Stimulated activated CD4-positive, alpha-beta T cell treated with anti-CD3 and anti-CD28 coated beads, Interleukin-2, amount 100 ng/mL, for 48 hours (primary cell): ENCODE data around the gene AGPAT2.

Experiments
- DNase-seq, 2 donors: peaks; one replicate each; pipeline ENCODE4 v3.0.0-alpha.2; 2020

AGPAT2 gene

DNA sequence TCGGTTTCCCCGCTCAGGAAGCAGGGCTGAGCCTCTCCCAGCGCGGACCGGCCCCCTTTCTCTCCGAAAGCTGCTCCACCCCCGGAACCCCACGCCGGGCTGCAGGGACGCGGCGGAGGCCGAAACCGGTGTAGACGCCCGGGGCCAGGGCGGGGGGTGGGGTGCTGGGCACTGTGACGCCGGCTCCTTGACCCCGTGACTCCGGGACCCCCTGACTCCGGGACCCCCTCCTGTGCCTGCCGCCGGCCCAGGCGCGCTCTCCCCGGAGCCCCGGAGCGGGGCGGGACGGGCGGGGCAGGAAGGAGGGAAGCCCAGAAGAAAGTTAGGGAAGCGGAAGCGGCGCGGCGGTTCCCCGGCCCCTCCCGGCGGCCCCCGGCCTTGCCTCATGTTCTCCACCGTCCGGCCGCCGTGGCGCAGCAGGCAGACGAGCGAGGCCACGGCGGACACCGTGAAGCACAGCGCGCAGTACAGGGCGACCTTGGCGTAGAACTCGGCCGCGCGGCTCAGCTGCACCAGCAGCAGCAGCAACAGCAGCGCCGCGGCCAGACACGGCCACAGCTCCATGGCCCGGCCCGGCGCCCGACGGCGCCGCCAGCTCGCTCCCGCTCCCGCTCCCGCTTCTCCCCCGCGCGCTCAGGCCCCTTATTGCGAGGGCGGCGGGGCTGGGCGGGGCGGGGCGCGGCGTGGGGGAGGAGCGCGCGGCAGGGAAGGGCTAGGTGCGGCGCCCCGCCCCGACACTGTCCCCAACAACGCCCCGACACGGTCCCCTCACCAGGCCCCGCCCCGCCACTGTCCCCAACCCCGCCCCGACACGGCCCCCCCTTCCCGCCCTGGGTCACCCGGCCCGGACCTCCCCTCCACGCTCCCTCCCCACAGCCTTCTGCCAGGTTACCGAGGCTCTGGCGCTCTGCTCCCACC lies at the start of gene AGPAT2:
Gene AGPAT2 (minus strand): TSS at position 664 of the 918 bp plus-strand sequence. CDS start 100 bp downstream, at position 564.
- DNase-seq, result peak; percentile 62 to 73

GRCh38 chr9:136735812-136736480 lies 48.7 kb upstream of the AGPAT2 start:
- DNase-seq, result no peak

DNA sequence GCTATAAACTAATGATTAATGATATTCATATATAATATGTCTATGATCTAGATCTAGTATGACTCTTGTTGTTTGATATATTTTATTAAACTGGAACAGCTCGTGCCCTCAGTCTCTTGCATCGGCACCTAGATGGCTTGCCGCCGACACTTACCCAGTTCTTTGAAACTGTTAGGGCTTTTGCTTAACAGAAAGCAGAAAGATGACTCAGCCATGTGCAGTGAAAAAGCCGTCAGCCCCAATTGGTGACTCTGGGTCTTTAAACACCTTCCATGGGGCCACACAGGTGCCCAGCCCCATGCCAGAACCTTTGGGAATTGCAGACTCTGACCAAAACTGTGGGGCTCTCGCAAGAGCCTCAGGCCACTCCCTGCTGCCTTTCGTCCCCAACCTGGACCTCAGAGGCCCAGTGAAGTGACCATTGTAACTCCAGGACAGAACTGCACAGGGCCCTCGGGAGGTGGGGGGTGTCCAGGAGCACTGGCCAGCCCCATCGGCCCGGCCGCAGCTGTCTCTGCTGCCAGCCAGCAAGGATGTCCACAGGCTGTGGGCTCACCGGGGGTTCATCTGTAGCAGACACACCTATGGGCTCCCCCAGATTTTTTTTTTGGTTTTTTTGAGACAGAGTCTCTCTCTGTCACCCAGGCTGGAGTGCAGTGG lies 47.7 kb upstream of the AGPAT2 start:
- DNase-seq, result no peak

DNA sequence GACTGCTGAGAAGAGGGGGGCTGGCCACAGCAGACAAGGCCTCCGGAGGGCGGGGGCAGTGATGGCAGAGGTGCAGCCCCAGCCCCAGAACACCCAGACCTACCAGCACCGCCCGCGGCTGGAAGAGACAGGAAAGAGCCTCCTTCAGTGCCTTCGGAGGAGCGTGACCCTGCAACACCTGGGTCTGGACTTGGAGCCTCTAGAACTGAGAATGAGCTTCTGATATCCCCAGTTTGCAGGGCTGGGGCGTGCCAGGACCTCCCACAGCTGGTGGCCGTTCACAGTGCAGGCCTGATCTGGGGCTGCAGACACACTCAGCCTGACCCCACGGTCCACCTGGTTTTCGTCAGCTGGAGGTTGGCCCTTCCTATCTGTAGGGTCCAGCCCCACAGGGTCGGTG lies 46.4 kb upstream of the AGPAT2 start:
- DNase-seq, result no peak

DNA sequence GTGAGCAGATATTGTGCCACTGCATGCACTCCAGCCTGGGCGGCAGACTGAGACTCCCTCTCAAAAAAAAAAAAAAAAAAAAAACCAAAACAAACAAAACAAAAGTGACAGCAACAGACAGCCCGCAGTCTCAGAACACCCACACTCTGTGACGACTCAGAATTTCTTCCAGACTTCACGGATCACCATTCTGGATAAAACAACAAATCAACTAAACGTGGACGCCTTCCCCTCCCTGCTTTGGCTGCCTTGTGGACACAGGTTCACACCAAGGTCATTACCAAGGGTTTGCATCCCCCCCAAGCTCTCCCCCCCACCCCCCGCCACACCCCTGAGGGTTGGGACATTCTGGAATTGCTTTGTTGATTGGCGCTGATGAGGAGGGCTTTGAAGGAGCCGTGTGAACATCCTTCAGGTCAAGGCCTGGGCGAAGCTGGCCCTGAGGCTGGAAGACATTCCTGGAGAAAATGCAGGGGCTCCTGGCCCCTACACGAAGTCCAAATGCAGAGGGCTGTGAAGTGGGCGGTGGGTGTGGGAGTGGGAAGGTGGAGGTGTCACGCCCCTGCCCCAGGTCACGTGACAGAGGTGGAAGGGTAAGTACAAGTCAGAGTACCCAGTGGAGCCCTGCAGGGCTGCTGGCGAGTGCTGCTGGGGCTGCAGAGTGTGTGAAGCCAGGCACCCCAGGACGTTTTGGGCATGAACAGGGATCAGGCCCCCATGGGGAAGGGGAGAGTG lies 45.4 kb upstream of the AGPAT2 start:
- DNase-seq, result no peak

GRCh38 chr9:136729926-136730325 lies 42.7 kb upstream of the AGPAT2 start:
- DNase-seq, result no peak

GRCh38 chr9:136729144-136729543 lies 41.9 kb upstream of the AGPAT2 start:
- no peak for DNase-seq

- no peak for DNase-seq
Measured at GRCh38 chr9:136728548-136729123, 41.4 kb upstream of the AGPAT2 start.

DNA sequence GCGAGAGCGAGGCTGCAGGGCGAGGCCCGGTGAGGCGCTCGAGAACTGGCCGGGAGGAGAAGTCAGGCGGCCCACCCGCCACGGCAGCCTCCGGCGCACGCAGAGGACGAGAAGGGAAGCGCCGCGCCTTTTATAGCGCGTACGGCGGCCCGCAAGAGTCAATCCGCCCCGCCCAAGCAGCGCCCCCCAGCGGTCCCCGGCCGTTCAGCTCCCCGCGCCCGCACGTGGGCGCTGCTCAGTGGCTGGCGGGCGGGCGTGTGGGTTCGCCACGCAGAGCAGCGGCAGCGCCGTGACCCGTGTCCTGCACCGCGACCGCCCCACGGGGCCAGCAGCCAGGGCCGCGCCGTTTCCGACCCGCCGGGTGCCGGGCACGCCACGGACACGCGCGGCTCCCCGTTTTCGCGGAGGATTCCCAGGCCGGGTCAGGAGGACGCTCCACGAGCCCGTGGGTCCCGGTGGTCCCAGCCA lies 40.9 kb upstream of the AGPAT2 start:
- peak; percentile 91 to 98 for DNase-seq

DNA sequence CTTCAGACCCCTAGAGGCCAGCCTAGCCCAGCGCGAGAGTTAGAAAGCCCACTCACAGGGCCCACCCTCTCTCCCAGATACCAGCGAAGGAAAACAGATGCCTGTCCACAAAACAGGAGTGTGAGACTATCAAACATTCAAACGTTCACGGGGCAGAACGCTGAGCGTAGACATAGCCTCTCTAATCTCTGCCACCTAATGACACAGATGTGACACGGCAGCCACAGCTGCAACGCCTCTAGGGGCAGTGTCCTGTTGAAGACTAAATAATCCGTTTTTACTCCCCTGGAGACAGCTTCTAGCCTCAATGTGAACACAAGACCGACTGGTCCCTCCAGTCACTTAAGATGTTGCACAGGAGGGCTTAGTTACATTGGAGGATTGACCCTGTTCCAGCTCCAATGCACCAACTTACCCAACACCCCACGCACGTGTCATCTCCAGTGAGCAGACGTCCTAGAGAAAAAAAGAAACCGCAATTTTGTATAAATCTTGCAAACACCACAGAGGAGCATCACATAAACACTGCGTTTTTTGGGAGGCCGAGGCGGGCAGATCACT lies 39.5 kb upstream of the AGPAT2 start:
- peak in 1 of 2 donors; percentile 24 for DNase-seq

DNA sequence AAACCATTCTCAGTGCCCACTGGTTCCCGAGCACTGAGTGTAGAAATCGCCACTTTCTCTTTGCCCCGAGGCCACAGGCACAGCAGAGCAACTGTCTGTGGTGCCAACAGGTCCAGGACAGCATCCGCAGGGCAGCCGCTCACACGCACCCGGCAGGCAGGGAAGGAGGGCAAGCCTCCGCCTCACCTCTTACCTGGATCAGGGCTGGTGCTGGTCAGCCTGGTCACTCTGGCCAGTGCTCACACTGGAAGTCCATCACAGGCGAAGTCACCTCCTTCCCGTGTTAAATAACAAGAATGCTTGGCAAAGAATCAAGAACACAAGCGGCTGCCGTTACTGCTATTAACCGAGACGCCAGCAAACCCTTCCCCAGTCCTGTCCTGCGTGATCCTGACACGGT lies 38.9 kb upstream of the AGPAT2 start:
- no peak for DNase-seq

GRCh38 chr9:136725612-136726011 lies 38.4 kb upstream of the AGPAT2 start:
- DNase-seq, result no peak

GRCh38 chr9:136724772-136725171 lies 37.5 kb upstream of the AGPAT2 start:
- no peak for DNase-seq

DNA sequence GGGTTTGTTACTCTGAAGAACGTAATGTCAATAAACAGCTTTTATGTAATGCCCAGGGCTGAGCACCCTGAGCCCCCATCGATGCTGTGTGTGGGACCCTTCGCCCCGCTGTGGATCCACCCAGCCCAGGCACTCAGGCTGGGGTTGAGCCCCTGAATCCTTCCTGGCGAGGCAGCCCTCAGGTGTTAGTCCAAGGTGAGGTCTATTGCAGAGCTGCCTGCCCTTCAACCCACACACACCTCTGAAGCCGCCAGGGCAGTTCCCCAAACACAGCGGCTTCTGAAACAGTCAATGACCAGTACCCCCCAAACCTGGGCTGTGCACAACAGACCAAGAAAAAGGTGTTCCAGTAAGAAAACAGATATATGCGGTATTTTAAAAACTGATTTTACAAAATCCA lies 36.7 kb upstream of the AGPAT2 start:
- DNase-seq, result no peak

GRCh38 chr9:136723362-136723976 lies 36.2 kb upstream of the AGPAT2 start:
- DNase-seq, result no peak

- no peak for DNase-seq
Measured at GRCh38 chr9:136722969-136723356, 35.7 kb upstream of the AGPAT2 start.

DNA sequence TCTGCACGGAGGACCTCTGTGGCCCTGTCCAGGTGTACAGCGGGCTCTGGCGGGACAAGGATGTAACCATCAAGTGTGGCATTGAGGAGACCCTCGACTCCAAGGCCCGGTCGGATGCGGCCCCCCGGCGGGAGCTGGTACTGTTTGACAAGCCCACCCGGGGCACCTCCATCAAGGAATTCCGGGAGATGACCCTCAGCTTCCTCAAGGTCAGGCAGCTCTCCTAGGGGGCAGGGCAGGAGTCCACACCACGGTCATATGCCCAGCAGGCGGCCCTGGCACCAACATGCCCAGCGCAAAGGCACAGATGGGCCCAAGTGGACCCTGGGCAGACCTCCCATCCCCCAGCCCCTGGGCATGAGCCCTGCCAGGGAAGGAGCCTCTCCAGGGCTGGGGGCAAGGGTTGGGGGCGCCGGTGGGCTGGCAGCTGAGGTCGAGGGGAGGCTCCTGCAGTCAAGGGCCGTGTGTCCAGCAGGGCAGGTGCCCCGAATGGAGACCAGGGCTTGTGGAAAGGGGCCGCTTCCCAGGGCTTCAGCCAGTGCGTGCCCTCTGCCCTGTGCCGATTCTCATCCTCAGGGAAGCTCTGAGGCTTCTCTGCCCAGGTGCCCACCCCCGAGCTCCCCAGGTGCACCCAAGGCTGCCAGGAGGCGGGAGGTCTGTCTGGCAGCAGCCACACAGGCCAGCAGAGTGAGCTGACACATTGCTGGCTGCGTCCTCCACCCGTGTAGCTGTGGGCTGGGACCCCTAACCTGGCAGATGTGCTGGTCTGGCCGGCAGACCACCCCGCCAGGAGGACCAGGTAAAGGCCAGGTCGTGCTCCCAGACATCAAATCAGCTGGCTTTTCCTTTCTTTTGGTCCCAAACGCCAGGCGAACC lies 35.1 kb upstream of the AGPAT2 start:
- DNase-seq, result no peak

GRCh38 chr9:136721339-136722092 lies 34.3 kb upstream of the AGPAT2 start:
- DNase-seq, result no peak

DNA sequence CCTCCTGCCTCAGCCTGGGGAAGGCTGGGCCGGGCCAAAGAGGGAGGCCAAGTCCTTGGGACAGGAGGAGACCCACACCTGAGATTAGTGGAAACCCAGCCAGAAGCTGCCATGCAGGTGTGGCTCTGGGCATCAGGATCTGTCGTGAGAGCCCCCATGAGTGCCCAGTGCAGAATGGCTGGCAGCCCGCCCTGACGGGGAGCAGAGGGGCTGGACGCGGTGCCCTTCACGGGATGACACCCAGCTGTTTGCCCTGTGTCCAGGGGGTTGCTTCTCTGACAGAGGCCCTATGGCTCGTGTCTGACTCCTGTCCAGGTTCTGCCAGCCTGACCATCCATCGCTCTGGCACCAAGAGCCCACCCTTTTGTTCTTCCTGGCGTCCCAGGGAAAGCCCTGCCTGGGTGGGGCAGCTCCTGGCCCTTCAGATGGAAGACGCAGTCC lies 33.7 kb upstream of the AGPAT2 start:
- no peak for DNase-seq
